Kasumi-1 (cell line): ENCODE data around the gene MYO18A.

Experiments used
- DNase-seq, 2 experiments: peaks; one replicate each; lab custom pipeline; 2025; lab: John Stamatoyannopoulos, UW

MYO18A gene

GRCh38 chr17:29037739-29038084 is 142.5 kb downstream of the MYO18A start:
- DNase-seq, result no peak

DNA sequence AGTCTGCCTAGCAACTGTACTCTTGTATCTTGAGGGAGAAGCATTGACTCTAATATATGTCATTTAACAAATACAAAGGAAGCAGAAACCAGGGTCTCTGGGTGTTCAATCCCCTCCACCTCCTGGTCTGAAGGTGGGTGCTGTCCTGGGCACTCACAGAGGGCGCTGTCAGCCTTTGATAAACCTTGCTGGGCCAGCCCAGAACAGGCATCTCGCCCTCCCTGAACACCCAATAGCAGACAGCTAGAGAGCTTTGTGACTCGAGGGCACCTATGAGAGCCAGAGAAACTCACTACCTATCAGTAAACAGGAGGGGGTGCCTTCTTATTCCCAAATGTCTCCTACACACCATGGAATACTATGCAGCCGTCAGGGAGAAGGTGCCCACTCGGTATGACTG is 143.6 kb downstream of the MYO18A start:
- DNase-seq, result no peak

DNA sequence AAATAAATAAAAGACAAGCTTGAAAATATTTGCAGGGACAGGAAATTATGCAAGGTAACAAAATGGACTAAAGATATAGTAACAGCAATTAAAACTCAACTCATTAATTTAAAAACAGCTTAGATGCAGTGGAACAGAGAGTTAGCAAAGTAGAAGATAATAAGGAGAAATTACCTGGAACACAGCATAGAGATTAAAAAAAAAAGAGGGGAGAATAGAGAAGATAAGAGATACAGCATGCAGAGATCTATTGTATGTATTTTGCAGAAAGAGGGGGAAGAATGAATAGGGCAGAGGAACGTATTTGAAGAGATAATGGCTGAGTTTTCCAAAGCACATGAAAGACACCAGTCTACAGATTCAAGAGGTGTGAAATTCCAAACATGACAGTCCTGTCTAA is 145.7 kb downstream of the MYO18A start:
- DNase-seq, result no peak

- DNase-seq, result no peak
Measured at GRCh38 chr17:29032857-29033197, 147.4 kb downstream of the MYO18A start.

- no peak for DNase-seq
Measured at GRCh38 chr17:29032013-29032856, 148.0 kb downstream of the MYO18A start.

GRCh38 chr17:29031488-29031887 is 148.7 kb downstream of the MYO18A start:
- peak; percentile 25 to 37 for DNase-seq

GRCh38 chr17:29024316-29024952 is 155.8 kb downstream of the MYO18A start:
- DNase-seq, result peak in 1 of 2 experiments; percentile 8

DNA sequence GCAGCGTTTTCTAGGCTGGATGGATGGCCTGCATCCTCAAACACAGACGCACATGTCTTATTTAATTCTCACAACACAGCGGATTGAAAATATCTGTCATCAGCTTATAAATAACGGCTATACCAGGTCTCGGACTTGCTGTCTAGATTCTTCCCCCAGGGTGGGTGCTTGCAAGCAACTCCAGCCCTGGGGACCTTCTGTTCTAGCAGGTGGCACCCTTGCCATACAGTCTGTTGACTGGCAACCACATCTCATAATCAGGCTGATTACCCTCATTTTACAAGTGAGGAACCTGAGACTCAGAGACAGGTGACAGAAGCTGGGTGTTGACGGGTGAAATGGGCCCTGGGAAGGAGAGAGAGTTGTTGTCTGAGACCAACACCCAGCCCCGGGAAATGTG is 158.1 kb downstream of the MYO18A start:
- no peak for DNase-seq

- DNase-seq, result peak in 1 of 2 experiments; percentile 8
Measured at GRCh38 chr17:29021226-29021625, 159.0 kb downstream of the MYO18A start.
